DOHH2 (cell line): ENCODE results near the gene CBX6.

Experiments
- H3F3A ChIP-seq: fragments of 200-600 bp; sonication (generic), shearing (Covaris generic); 2 replicates; pipeline ENCODE4 v1.6.0; 2016; ENCODE audit warnings: antibody characterized with exemption, mild to moderate bottlenecking; ENCODE audit not compliant: control insufficient read depth, insufficient read depth
- H3K27ac ChIP-seq: fragments of 200-600 bp; sonication (generic); 2 replicates; pipeline ENCODE4 v1.5.1; 2014; ENCODE audit warnings: low read depth, mild to moderate bottlenecking, low read length, moderate library complexity
- H3K27me3 ChIP-seq: fragments of 200-600 bp; sonication (generic); 2 replicates; pipeline ENCODE4 v1.6.1; 2014; ENCODE audit warnings: mild to moderate bottlenecking, low read length, mixed read lengths; ENCODE audit not compliant: control insufficient read depth
- H3K36me3 ChIP-seq: fragments of 200-600 bp; sonication (generic); 2 replicates; pipeline ENCODE4 v1.6.1; 2014; ENCODE audit warnings: mild to moderate bottlenecking, low read length, moderate library complexity, mixed read lengths; ENCODE audit not compliant: control insufficient read depth
- H3K4me1 ChIP-seq: fragments of 200-600 bp; sonication (generic); 2 replicates; pipeline ENCODE4 v1.6.1; 2014; ENCODE audit warnings: mild to moderate bottlenecking, low read length, mixed read lengths; ENCODE audit not compliant: control insufficient read depth
- H3K4me2 ChIP-seq: fragments of 200-600 bp; sonication (generic); 2 replicates; pipeline ENCODE4 v1.6.0; 2014; ENCODE audit warnings: mild to moderate bottlenecking, low read length, moderate library complexity
- H3K4me3 ChIP-seq: fragments of 200-600 bp; sonication (generic); 2 replicates; pipeline ENCODE4 v1.5.1; 2014; ENCODE audit warnings: mild to moderate bottlenecking, low read length, mixed read lengths
- H3K79me2 ChIP-seq: fragments of 200-600 bp; sonication (generic); 2 replicates; pipeline ENCODE4 v1.6.1; 2014; ENCODE audit warnings: mild to moderate bottlenecking, low read length, mixed read lengths; ENCODE audit not compliant: control insufficient read depth
- H3K9me2 ChIP-seq: fragments of 200-600 bp; sonication (generic); replicated peaks from 2 replicates; pipeline ENCODE4 v1.6.1; 2014; ENCODE audit warnings: mild to moderate bottlenecking, low read length, mixed read lengths; ENCODE audit not compliant: control insufficient read depth
- H3K9me3 ChIP-seq: fragments of 200-600 bp; sonication (generic); 2 replicates; pipeline ENCODE4 v1.6.1; 2014; ENCODE audit warnings: antibody characterized with exemption, low read length, mixed read lengths; ENCODE audit not compliant: control insufficient read depth, insufficient read depth
- H4K20me1 ChIP-seq: fragments of 200-600 bp; sonication (generic); 2 replicates; pipeline ENCODE4 v1.6.0; 2014; ENCODE audit warnings: low read depth, mild to moderate bottlenecking, antibody characterized with exemption, low read length, moderate library complexity; ENCODE audit not compliant: control insufficient read depth, insufficient read depth
- EZH2phosphoT487 ChIP-seq: fragments of 200-600 bp; sonication (generic); IDR thresholded peaks from 2 replicates; pipeline ENCODE4 v1.6.1; 2017; ENCODE audit warnings: borderline replicate concordance, mild to moderate bottlenecking, antibody characterized with exemption, low read length, moderate library complexity, mixed read lengths
- TF ChIP-seq, protein P1 (sequence below): fragments of 200-600 bp; sonication (generic); IDR thresholded peaks from one replicate; pipeline ENCODE4 v1.5.1; 2014; ENCODE audit warnings: antibody characterized with exemption, mild to moderate bottlenecking, low read depth, low read length; ENCODE audit not compliant: poor library complexity, severe bottlenecking

Gene CBX6

DNA sequence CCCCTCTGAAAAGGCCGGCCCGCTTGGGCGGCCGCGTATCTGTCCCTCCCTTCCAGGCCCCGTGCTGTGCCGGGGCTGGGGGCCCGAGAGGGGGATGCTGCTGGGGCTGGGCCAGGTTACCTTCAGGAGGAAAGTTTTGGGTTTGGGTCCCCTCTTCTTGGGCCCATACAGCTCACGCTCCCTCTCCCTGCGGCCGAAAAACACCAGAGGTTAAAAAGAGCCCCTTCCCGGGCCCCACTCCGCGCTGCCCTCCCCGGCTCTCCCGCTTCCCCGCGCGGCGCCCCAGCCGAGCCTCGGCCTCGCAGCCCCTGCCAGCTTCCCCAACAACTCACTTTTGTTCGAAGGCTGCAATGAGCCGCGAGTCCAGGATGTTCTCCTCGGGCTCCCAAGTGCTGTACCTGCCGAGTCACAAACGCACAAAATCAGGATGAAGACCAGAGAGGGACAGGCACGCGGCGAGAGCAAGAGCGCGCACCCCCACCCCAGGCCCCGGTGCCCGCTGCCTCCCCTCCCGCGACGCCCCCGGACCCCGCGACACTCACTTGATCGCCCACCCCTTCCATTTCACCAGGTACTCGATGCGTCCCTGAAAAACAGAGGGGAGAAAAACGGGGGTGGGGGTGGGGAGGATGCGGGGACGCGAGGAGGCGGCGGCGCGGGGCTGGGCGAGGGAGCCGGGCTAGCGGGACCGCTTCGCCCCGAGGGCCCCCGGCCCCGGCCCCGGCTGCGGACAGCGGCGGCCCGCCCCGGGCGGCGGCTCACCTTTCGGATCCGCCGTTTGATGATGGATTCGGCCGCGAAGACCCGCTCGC lies 450 bp downstream of the CBX6 start:
- Histone ChIP-seq H3K4me2 (peak overlapping the region; percentile 89), H3K4me1 (peaks cover 45% of the 10 kb centered on the region), H3F3A (peaks cover 7% of the 10 kb centered on the region), H3K9me2 (no peaks in the 10 kb centered on the region), H3K27me3 (peaks cover 33% of the 10 kb centered on the region), H3K79me2 (peaks cover 43% of the 10 kb centered on the region), H3K4me3 (peak overlapping the region; percentile 84), H3K9me3 (no peaks in the 10 kb centered on the region), H3K36me3 (peaks cover 41% of the 10 kb centered on the region), H4K20me1 (peaks cover 18% of the 10 kb centered on the region), H3K27ac (peak overlapping the region; percentile 67)
- no peak for TF ChIP-seq EZH2phosphoT487
- TF ChIP-seq, protein P1, sequence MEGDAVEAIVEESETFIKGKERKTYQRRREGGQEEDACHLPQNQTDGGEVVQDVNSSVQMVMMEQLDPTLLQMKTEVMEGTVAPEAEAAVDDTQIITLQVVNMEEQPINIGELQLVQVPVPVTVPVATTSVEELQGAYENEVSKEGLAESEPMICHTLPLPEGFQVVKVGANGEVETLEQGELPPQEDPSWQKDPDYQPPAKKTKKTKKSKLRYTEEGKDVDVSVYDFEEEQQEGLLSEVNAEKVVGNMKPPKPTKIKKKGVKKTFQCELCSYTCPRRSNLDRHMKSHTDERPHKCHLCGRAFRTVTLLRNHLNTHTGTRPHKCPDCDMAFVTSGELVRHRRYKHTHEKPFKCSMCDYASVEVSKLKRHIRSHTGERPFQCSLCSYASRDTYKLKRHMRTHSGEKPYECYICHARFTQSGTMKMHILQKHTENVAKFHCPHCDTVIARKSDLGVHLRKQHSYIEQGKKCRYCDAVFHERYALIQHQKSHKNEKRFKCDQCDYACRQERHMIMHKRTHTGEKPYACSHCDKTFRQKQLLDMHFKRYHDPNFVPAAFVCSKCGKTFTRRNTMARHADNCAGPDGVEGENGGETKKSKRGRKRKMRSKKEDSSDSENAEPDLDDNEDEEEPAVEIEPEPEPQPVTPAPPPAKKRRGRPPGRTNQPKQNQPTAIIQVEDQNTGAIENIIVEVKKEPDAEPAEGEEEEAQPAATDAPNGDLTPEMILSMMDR, result no peak

DNA sequence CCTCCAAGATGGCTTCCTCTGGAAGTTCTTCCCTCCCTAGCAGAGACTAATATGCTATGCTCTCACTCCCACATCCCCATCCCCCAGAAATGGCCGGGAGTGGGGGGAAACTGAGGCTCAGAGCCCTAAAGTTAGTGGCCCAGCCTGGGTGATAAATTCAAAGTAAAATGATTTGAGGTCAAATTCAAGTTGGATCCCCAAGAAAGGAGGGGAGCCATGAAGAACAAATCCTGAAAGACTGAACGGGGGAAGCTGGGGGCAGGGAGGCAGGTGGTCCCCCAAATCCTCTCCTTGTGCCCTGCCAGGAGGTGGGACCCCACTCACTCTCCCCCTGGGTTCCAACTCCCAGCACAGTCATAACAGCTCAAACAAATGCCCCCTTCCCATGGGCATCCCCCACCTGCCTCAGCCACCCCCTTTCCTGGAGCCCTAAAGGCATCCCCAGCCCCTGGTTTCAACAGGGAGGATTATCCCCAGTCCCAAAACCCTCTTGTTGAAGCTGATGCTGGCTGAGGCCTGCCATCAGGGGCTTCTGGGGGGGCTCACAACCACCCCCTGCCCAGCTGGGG lies 1.1 kb downstream of the CBX6 start:
- Histone ChIP-seq H3K4me3 (peak overlapping the region; percentile 84), H3K4me1 (peaks cover 45% of the 10 kb centered on the region), H3K27ac (peak overlapping the region; percentile 67), H3K79me2 (peaks cover 43% of the 10 kb centered on the region), H4K20me1 (peaks cover 18% of the 10 kb centered on the region), H3K36me3 (peaks cover 47% of the 10 kb centered on the region), H3K4me2 (peak overlapping the region; percentile 89), H3K9me2 (no peaks in the 10 kb centered on the region), H3F3A (peaks cover 7% of the 10 kb centered on the region), H3K27me3 (peaks cover 29% of the 10 kb centered on the region), H3K9me3 (no peaks in the 10 kb centered on the region)
- TF ChIP-seq, protein P1, result no peak
- TF ChIP-seq EZH2phosphoT487, result no peak

DNA sequence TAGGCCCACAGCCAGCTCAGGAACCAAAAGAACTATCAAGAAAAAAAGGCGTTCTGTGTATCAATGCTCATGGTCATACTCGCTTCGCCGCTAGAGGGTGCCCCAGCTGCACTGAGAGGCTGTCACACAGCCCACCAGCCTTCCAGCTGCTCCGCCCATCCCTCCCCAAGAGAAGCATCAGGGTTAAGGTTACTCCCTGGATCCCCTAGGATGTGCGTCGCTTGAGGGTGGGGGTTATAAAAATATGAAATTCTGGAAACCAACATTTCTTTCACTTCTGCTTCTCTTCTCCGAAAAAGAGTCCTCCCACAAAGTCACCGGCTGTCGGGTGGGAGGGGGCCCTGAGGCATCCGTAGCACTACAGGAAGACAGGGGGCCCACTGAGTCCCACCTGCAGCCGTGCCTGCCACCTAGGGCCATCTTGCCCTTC lies 1.7 kb downstream of the CBX6 start:
- Histone ChIP-seq H4K20me1 (peaks cover 18% of the 10 kb centered on the region), H3F3A (peaks cover 7% of the 10 kb centered on the region), H3K36me3 (peaks cover 53% of the 10 kb centered on the region), H3K79me2 (peaks cover 43% of the 10 kb centered on the region), H3K27ac (peak overlapping the region; percentile 67), H3K27me3 (peaks cover 27% of the 10 kb centered on the region), H3K9me2 (no peaks in the 10 kb centered on the region), H3K4me2 (peak overlapping the region; percentile 89), H3K4me1 (peaks cover 45% of the 10 kb centered on the region), H3K4me3 (peak overlapping the region; percentile 84), H3K9me3 (no peaks in the 10 kb centered on the region)
- no peak for TF ChIP-seq EZH2phosphoT487
- TF ChIP-seq, protein P1, result peak; percentile 93
